PC-3 (cell line): Measurements from ENCODE around the gene GAL. TPM values are rescaled to one million over a fixed set of nuclear protein-coding genes. Genes with fewer than 3 reads are reported as not detected.

Experiments used
- ATAC-seq: fragments of 200-7000 bp; cut with Tn5 transposase; 2 replicates; pipeline ENCODE4 v1.9.1; 2020; ENCODE audit warnings: mild to moderate bottlenecking, moderate library complexity
- BruUV-seq: library from RNA; stranded (reverse); fragments of 400-500 nt; replicated peaks from 2 replicates; lab custom pipeline; 2021; lab: Mats Ljungman, UMichigan
- CTCF ChIA-PET: fragments of 300-600 bp; sonication (Branson Sonifier 250); formaldehyde crosslinking; loops from one replicate; lab custom pipeline; 2022; ENCODE audit warnings: antibody characterized with exemption; lab: Charles Lee
- POLR2A ChIA-PET: fragments of 300-600 bp; sonication (Branson Sonifier 250); formaldehyde crosslinking; loops from one replicate; lab custom pipeline; 2022; ENCODE audit warnings: antibody characterized with exemption; ENCODE audit not compliant: unreplicated experiment; lab: Charles Lee
- DNase-seq: peaks from one replicate; pipeline ENCODE4 v3.0.0-alpha.2; 2015
- H2AFZ ChIP-seq: fragments of 300-600 bp; sonication (generic); 2 replicates; pipeline ENCODE4 v1.6.0; 2016; ENCODE audit warnings: antibody characterized with exemption, low read length
- H3F3A ChIP-seq: fragments of 300-600 bp; sonication (generic); one replicate; pipeline ENCODE4 v1.6.0; 2017; ENCODE audit warnings: antibody characterized with exemption, low read length, control low read depth, mild to moderate bottlenecking; ENCODE audit not compliant: unreplicated experiment
- H3K27ac ChIP-seq: fragments of 300-600 bp; sonication (generic); 2 replicates; pipeline ENCODE4 v1.5.1; 2016; ENCODE audit warnings: mild to moderate bottlenecking, low read length
- H3K27me3 ChIP-seq: fragments of 300-600 bp; sonication (generic); 2 replicates; pipeline ENCODE4 v1.6.1; 2016; ENCODE audit warnings: low read length, mixed read lengths
- H3K36me3 ChIP-seq: fragments of 300-600 bp; sonication (generic); 2 replicates; pipeline ENCODE4 v1.6.1; 2016; ENCODE audit warnings: low read depth, mixed run types, low read length, mixed read lengths
- H3K4me1 ChIP-seq: fragments of 300-600 bp; sonication (generic); 2 replicates; pipeline ENCODE4 v1.5.1; 2016; ENCODE audit warnings: low read length; ENCODE audit not compliant: insufficient read depth
- H3K4me2 ChIP-seq: fragments of 300-600 bp; sonication (generic); 2 replicates; pipeline ENCODE4 v1.6.0; 2016; ENCODE audit warnings: low read length
- H3K4me3 ChIP-seq: fragments of 300-600 bp; sonication (generic); 2 replicates; pipeline ENCODE4 v1.5.1; 2016; ENCODE audit warnings: mild to moderate bottlenecking, low read length, mixed read lengths
- H3K79me2 ChIP-seq: fragments of 300-600 bp; sonication (generic); 2 replicates; pipeline ENCODE4 v1.6.1; 2017; ENCODE audit warnings: low read length, mixed read lengths
- H3K9ac ChIP-seq: fragments of 300-600 bp; sonication (generic); 2 replicates; pipeline ENCODE4 v1.6.0; 2016; ENCODE audit warnings: mild to moderate bottlenecking, low read length
- H3K9me2 ChIP-seq: fragments of 300-600 bp; sonication (generic); replicated peaks from 2 replicates; pipeline ENCODE4 v1.6.1; 2016; ENCODE audit warnings: mixed run types, low read length, mixed read lengths
- H3K9me3 ChIP-seq: fragments of 300-600 bp; sonication (generic); 2 replicates; pipeline ENCODE4 v1.6.1; 2016; ENCODE audit warnings: low read length, mixed read lengths
- H4K20me1 ChIP-seq: fragments of 300-600 bp; sonication (generic); 2 replicates; pipeline ENCODE4 v1.6.1; 2016; ENCODE audit warnings: low read length, mixed read lengths
- EZH2 ChIP-seq: fragments of 300-600 bp; sonication (generic); IDR thresholded peaks from one replicate; pipeline ENCODE4 v1.6.1; 2017; ENCODE audit warnings: antibody characterized with exemption, mild to moderate bottlenecking, low read length; ENCODE audit not compliant: unreplicated experiment
- EZH2phosphoT487 ChIP-seq: fragments of 300-600 bp; sonication (generic); IDR thresholded peaks from 2 replicates; pipeline ENCODE4 v1.6.1; 2018; ENCODE audit warnings: mild to moderate bottlenecking, antibody characterized with exemption, low read length, borderline replicate concordance
- intact Hi-C: fragments of 100-400 bp; cut with micrococcal nuclease; formaldehyde crosslinking; loops from 2 replicates; pipeline ENCODE4 v1.9.0; 2023
- total RNA-seq: library from RNA; depleted of rRNA; stranded (reverse); fragments of >200 nt; gene quantifications from 2 replicates; pipeline ENCODE4 v1.2.3, GENCODE V29; 2014
- TF ChIP-seq, protein P1 (sequence below): fragments of 300-600 bp; sonication (generic); conservative IDR thresholded peaks from 2 replicates; pipeline ENCODE4 v1.5.1; 2017; ENCODE audit warnings: antibody characterized with exemption, low read depth, mild to moderate bottlenecking, low read length

The GAL gene
- total RNA-seq, 1 experiment from 2014 or later, result 32.2 TPM

DNA sequence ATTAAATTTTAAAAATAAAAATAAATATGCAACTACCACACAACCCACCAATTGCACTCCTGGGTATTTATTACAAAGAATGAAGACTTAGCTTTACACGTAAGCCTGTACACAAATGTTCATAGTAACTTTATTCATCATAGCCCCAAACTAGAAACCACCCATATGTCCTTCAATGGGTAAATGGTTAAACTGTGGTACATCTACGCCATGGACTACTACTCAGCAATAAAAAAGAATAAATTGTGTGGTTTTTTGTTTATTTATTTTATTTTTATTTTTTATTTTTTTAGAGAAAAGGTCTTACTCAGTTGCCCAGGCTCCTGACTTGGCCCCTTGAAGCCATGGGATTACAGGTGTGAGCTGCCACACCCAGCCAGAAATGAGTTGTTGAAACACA lies 14.6 kb downstream of the GAL start:
- H3K4me2 ChIP-seq, result no peak overlapping the region
- H3K27ac ChIP-seq, result no peak overlapping the region
- TF ChIP-seq, protein P1, sequence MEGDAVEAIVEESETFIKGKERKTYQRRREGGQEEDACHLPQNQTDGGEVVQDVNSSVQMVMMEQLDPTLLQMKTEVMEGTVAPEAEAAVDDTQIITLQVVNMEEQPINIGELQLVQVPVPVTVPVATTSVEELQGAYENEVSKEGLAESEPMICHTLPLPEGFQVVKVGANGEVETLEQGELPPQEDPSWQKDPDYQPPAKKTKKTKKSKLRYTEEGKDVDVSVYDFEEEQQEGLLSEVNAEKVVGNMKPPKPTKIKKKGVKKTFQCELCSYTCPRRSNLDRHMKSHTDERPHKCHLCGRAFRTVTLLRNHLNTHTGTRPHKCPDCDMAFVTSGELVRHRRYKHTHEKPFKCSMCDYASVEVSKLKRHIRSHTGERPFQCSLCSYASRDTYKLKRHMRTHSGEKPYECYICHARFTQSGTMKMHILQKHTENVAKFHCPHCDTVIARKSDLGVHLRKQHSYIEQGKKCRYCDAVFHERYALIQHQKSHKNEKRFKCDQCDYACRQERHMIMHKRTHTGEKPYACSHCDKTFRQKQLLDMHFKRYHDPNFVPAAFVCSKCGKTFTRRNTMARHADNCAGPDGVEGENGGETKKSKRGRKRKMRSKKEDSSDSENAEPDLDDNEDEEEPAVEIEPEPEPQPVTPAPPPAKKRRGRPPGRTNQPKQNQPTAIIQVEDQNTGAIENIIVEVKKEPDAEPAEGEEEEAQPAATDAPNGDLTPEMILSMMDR, result no peak
- TF ChIP-seq EZH2 (no peak), EZH2phosphoT487 (no peak)
- H3K9me2 ChIP-seq, result no peaks in the 10 kb centered on the region
- H3K79me2 ChIP-seq, result no peaks in the 10 kb centered on the region
- H4K20me1 ChIP-seq, result no peaks in the 10 kb centered on the region
- H3K4me1 ChIP-seq, result no peaks in the 10 kb centered on the region
- no peak overlapping the region for H3K4me3 ChIP-seq
- ATAC-seq (no peak), DNase-seq (no peak)
- no peaks in the 10 kb centered on the region for H3K36me3 ChIP-seq
- H3K9ac ChIP-seq, result no peak overlapping the region
- no peak overlapping the region for H2AFZ ChIP-seq
- ChIA-PET POLR2A (no interaction called here), CTCF (no interaction called here)
- H3K27me3 ChIP-seq, result peaks cover 16% of the 10 kb centered on the region; the same call in 1 of the 2 replicates
- no peaks in the 10 kb centered on the region for H3F3A ChIP-seq
- BruUV-seq, result no TSS peak
- intact Hi-C loops, result no loop called here
- H3K9me3 ChIP-seq, result no peaks in the 10 kb centered on the region

DNA sequence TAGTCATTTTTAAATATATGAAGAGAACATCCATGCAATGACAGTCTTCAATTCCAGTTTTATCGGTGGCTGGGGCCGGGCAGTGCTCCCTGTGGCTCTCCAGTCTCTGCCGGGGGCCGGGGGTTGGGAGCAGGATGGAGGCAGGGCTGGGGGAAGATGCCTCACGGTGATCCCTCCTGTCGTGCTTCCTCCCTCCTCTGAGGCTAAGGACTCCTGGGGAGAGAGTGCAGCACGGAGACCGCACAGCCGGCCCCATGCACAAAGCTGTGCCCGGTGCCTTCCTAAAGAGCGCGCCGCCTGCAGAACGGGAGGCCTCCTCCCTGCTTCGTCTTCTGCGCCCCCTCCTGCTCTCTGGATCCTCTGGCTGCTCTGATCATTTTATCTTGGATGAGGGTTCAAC lies 20.5 kb downstream of the GAL start:
- ChIA-PET POLR2A (no interaction called here), CTCF (no interaction called here)
- Histone ChIP-seq H4K20me1 (no peaks in the 10 kb centered on the region), H3K9me3 (no peaks in the 10 kb centered on the region), H3K36me3 (no peaks in the 10 kb centered on the region), H3K4me3 (no peak overlapping the region), H3K79me2 (no peaks in the 10 kb centered on the region), H3K9ac (no peak overlapping the region), H2AFZ (no peak overlapping the region), H3K4me1 (no peaks in the 10 kb centered on the region), H3K27me3 (peaks cover 16% of the 10 kb centered on the region; the same call in 1 of the 2 replicates), H3K9me2 (no peaks in the 10 kb centered on the region), H3K4me2 (no peak overlapping the region), H3F3A (no peaks in the 10 kb centered on the region), H3K27ac (no peak overlapping the region)
- DNase-seq (no peak), ATAC-seq (no peak)
- no TSS peak for BruUV-seq
- intact Hi-C loops, result no loop called here
- TF ChIP-seq EZH2phosphoT487 (no peak), EZH2 (no peak)
- TF ChIP-seq, protein P1, result no peak

DNA sequence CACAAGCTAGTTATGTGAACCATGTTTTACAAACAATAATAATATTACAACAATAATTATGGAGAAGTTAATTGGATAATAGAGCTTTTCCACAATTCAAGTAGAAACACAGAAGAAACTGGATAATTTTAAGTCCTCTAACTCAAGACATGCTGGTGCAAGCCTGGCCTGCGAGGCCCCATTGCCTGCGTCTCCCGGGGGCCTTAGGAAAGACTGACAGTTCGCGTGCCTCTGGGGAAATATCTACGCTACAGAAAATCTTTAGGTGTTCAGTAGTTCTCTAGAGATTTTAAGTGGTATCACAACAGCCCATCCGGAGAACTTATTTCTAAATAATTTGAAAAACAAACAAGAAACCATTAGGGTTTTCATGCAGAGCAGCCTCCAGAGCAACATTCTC lies 23.2 kb downstream of the GAL start:
- no peaks in the 10 kb centered on the region for H3K9me3 ChIP-seq
- intact Hi-C loops, result no loop called here
- ATAC-seq (no peak), DNase-seq (no peak)
- H3K27ac ChIP-seq, result no peak overlapping the region
- H2AFZ ChIP-seq, result no peak overlapping the region
- POLR2A ChIA-PET, result no interaction called here
- H4K20me1 ChIP-seq, result no peaks in the 10 kb centered on the region
- no peaks in the 10 kb centered on the region for H3K36me3 ChIP-seq
- no peaks in the 10 kb centered on the region for H3K4me1 ChIP-seq
- H3F3A ChIP-seq, result no peaks in the 10 kb centered on the region
- CTCF ChIA-PET, result interaction anchor here (0.6 kb wide), 1 partner anchor 30 kb away, joined by 7 read pairs; no protein-coding TSS in a partner anchor
- TF ChIP-seq, protein P1, result no peak
- TF ChIP-seq EZH2phosphoT487 (no peak), EZH2 (no peak)
- no peak overlapping the region for H3K4me3 ChIP-seq
- no peaks in the 10 kb centered on the region for H3K9me2 ChIP-seq
- H3K27me3 ChIP-seq, result peaks cover 7% of the 10 kb centered on the region; the same call in 1 of the 2 replicates
- H3K79me2 ChIP-seq, result no peaks in the 10 kb centered on the region
- H3K4me2 ChIP-seq, result no peak overlapping the region
- no TSS peak for BruUV-seq
- no peak overlapping the region for H3K9ac ChIP-seq
